Spinal cord (tissue), 10 donors: ENCODE measurements around the gene SDR9C7. TPM values are rescaled to one million over a fixed set of nuclear protein-coding genes. Genes with fewer than 3 reads are reported as not detected.
"Not testable (repeated sequence)": the region's sequence is repeated elsewhere in the genome, so short reads cannot be mapped to it uniquely, and the experiment has no call there.

ENCODE experiments used
- DNase-seq, 6 donors: peaks; one replicate each; pipeline versions ENCODE4 v3.0.0 to v3.0.0-alpha.2; 2013 to 2015; ENCODE audit warnings: low spot score in 6 of 6, low read depth in 4 of 6
- H3K27ac ChIP-seq: one replicate; pipeline ENCODE4 v1.5.1; 2013; ENCODE audit warnings: low read depth, low read length, control low read depth
- H3K27me3 ChIP-seq: one replicate; pipeline ENCODE4 v1.6.1; 2013; ENCODE audit warnings: low read length; ENCODE audit not compliant: control insufficient read depth, insufficient read depth
- H3K36me3 ChIP-seq: one replicate; pipeline ENCODE4 v1.6.1; 2013; ENCODE audit warnings: low read length; ENCODE audit not compliant: control insufficient read depth, insufficient read depth
- H3K4me1 ChIP-seq: one replicate; pipeline ENCODE4 v1.6.1; 2013; ENCODE audit warnings: low read length; ENCODE audit not compliant: control insufficient read depth, insufficient read depth
- H3K4me3 ChIP-seq: one replicate; pipeline ENCODE4 v1.5.1; 2013; ENCODE audit warnings: low read depth, low read length, control low read depth
- H3K9me3 ChIP-seq: one replicate; pipeline ENCODE4 v1.6.1; 2013; ENCODE audit warnings: low read length; ENCODE audit not compliant: control insufficient read depth, insufficient read depth
- WGBS: methylation state at CpG from one replicate; pipeline ENCODE4 v1.1.5; 2013; ENCODE audit warnings: missing lambda C conversion rate; ENCODE audit not compliant: insufficient coverage; 5-methylcytosine and 5-hydroxymethylcytosine counted together
- polyA plus RNA-seq, 2 donors: library from polyadenylated mRNA; unstranded; fragments of 120-200 nt; gene quantifications; one replicate each; pipeline ENCODE4 v1.2.1, GENCODE V29; 2013; ENCODE audit not compliant: insufficient read length in 2 of 2
- total RNA-seq, 2 donors: library from RNA; depleted of rRNA in 1 of 2; stranded (reverse); fragments of 120-200 nt in 1 of 2; fragments of >200 nt in 1 of 2; gene quantifications; one replicate each; pipeline versions ENCODE4 v1.2.3 to v1.2.4, GENCODE V29; 2013 to 2014
- donor health status: healthy.

The SDR9C7 gene
- total and polyA plus RNA-seq, 4 donors = 0.20 to 0.27 TPM; not detected in 2

DNA sequence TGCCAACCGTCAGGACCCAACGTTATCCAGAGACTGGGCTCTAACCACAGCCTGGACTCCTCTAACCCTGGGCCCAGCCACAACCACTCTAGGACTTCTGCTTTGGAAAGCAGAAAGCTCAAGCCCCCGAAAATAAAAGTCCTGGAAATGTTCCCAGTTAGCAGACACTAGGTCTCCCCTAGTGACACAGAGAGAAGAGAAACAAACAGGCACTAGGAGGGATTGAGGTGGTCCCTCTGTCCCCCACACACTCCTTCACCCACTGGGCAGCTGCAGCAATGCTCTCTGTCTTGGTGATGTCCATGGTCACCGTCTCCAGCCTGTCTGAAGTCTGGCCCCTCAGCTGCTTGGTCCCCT lies 6.7 kb upstream of the SDR9C7 start:
- H3K4me3 ChIP-seq, H3K9me3 ChIP-seq, DNase-seq, H3K27me3 ChIP-seq, H3K4me1 ChIP-seq, H3K27ac ChIP-seq, H3K36me3 ChIP-seq: not testable (repeated sequence)
- no CpG with 5 or more reads among the region's 4 CpGs for WGBS

DNA sequence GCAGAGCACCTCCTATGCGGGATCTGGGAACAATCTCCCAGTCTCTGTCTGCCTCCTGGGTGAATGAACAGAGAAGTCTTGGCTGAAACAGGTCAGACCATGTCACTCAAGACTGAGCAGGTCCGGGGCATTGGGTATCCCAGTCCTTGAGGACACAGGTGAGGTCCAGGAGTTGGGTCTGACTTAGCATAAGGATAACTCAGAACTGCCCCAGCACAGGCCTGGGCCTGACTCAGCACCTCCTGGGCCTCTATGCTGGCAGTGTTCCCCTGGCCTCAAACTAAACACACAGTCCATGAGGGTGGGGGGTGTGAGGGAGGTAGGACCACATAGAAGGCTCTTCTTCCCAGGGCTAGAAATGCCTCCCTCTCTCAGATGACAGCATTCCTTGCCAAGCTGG lies 1.5 kb upstream of the SDR9C7 start:
- no peaks in the 10 kb centered on the region for H3K27me3 ChIP-seq
- H3K27ac ChIP-seq = no peak overlapping the region
- peaks cover 3% of the 10 kb centered on the region for H3K4me1 ChIP-seq
- H3K36me3 ChIP-seq = no peaks in the 10 kb centered on the region
- 100% methylated on average over 1 of the region's 2 CpGs for WGBS
- DNase-seq = no peak
- no peak overlapping the region for H3K4me3 ChIP-seq
- no peaks in the 10 kb centered on the region for H3K9me3 ChIP-seq

DNA sequence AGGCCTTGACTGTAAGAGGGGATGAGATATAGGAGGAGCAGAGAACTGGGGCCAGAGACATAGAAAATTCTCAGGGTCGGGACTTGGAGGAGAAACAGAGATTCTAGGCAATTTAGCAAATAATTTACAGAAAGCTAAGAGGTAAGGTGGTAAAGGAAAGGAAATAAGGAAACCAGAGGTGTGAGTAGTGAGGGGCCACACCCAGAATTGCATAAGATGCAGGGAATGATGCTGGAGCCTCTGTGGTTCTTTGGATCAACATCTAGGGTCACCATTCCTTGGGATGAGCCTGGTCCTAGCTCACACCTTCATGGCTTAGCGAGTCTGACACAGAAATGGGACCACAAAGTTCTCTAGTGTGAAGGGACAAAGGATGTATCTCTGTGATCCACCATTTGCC lies 949 bp upstream of the SDR9C7 start:
- Histone ChIP-seq H3K27ac (no peak overlapping the region), H3K36me3 (no peaks in the 10 kb centered on the region), H3K4me1 (peaks cover 3% of the 10 kb centered on the region), H3K27me3 (no peaks in the 10 kb centered on the region), H3K4me3 (no peak overlapping the region), H3K9me3 (no peaks in the 10 kb centered on the region)
- WGBS = 63% methylated on average over 2 of the region's 2 CpGs
- DNase-seq = no peak

DNA sequence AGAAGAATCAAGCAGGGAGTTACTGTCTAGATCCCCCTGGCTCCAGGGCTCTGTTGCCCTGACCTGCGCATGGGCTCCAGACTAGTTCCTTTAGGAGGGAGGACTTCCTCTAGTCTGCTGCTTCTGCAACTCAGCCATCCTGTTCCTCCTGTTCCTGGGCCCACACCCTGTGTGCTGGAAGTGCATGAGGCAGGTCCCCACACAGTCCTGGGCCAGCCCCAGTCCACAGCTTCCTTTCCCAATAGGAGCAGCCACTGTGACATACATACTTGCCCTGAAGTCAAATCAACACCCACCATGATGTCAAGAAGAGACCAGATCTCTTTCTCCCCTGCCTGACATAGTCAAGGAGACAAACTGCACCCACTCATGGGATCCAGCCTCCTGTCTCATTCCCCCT lies 1.3 kb downstream of the SDR9C7 start:
- peaks cover 3% of the 10 kb centered on the region for H3K4me1 ChIP-seq
- no peaks in the 10 kb centered on the region for H3K27me3 ChIP-seq
- 90% methylated on average over 1 of the region's 1 CpG for WGBS
- no peak overlapping the region for H3K27ac ChIP-seq
- H3K9me3 ChIP-seq = no peaks in the 10 kb centered on the region
- H3K4me3 ChIP-seq = no peak overlapping the region
- H3K36me3 ChIP-seq = no peaks in the 10 kb centered on the region
- DNase-seq = no peak

DNA sequence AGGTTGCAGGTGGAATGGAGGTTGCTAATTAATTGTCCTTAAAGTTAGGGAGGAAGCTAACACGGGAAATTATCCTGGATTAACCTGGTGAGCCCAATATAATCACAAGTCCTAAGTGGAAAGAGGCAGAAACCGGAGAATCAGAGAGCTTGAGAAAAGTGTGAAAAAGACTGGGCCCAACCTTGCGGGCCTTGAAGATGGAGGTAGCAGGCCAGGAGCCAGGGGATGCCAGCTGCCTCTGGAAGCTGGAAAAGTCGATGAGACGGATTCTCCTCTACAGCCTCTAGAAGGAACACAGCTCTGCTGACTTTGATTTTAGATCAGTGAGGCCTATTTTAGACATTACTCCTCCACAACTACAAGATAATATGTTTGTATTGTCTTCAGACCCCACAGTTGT lies 2.1 kb downstream of the SDR9C7 start:
- no peaks in the 10 kb centered on the region for H3K9me3 ChIP-seq
- no peak for DNase-seq
- no peaks in the 10 kb centered on the region for H3K36me3 ChIP-seq
- no peak overlapping the region for H3K4me3 ChIP-seq
- WGBS = 44% methylated on average over 2 of the region's 5 CpGs
- H3K27ac ChIP-seq = no peak overlapping the region
- peaks cover 3% of the 10 kb centered on the region for H3K4me1 ChIP-seq
- H3K27me3 ChIP-seq = no peaks in the 10 kb centered on the region

DNA sequence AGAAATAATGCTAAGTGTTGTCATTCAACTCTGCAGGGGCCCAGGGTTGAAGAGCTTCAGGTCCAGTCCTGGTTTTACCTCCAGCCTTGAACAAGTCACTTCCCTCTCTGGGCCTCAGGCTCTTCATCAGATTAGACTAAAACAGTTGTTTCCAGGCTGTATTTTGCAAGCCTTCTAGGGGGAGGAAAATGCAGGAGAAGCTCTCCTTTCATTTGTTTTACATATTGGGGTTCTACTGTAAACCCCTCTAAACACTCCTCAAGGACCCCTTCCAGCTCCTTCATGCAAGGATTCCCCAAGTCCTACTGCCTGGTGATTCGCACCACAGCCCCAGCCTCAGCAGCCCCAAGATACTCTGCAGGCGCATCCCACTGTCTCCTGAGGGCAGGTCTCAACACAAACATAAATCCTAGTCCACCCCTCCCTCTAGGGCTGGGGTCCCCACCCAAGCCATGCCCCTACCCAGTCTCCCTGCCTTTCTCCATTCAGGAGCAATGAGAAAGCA lies 2.7 kb downstream of the SDR9C7 start:
- Histone ChIP-seq H3K36me3 (no peaks in the 10 kb centered on the region), H3K4me3 (no peak overlapping the region), H3K27ac (no peak overlapping the region), H3K27me3 (no peaks in the 10 kb centered on the region), H3K9me3 (no peaks in the 10 kb centered on the region), H3K4me1 (peaks cover 3% of the 10 kb centered on the region)
- WGBS = 61% methylated on average over 2 of the region's 2 CpGs
- peak in 2 of 6 donors; percentile 27 to 35 for DNase-seq

DNA sequence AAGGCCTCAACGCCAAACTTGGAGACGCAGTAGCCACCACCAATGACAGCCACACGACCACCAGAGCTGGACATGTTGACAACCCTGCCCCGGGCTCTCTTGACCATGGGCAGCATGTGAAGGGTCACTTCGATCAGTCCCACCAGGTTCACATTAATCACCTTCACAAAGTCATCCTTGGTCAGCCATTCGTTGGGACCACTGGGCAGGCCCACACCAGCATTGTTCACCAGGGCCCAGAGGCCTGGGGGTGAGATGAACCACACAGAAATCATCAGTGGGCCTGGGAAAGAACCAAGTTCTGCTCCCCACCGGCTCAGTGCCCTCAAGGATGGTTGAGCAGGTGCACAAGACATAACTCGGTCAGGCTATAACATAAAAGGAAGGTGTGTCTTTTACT lies 4.0 kb downstream of the SDR9C7 start:
- DNase-seq = no peak
- Histone ChIP-seq H3K4me3 (no peak overlapping the region), H3K27me3 (no peaks in the 10 kb centered on the region), H3K36me3 (no peaks in the 10 kb centered on the region), H3K4me1 (peaks cover 3% of the 10 kb centered on the region), H3K9me3 (no peaks in the 10 kb centered on the region), H3K27ac (no peak overlapping the region)
- WGBS = 94% methylated on average over 7 of the region's 8 CpGs

DNA sequence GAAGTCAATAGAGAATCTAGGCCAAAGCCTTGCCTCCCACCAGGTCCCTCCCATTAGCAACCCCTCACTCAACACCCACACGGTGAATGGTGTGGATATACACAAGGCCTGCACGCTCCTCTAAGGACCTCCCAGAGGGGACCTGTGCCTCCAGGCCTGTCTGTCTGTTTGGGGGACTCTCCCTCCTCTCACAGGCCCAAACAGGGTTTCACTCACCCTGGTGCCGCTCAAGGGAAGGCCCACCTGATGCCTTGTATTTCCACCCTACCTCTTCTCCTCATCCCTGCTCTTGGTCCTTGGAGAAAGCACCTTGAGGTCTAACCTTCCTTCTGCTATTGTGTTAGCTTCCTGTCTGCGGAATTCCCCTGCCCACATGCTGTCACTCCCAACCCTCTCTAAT lies 4.4 kb downstream of the SDR9C7 start:
- no peak for DNase-seq
- Histone ChIP-seq H3K36me3 (no peaks in the 10 kb centered on the region), H3K27me3 (no peaks in the 10 kb centered on the region), H3K4me3 (no peak overlapping the region), H3K4me1 (peaks cover 3% of the 10 kb centered on the region), H3K9me3 (no peaks in the 10 kb centered on the region), H3K27ac (no peak overlapping the region)
- WGBS = 81% methylated on average over 4 of the region's 4 CpGs

DNA sequence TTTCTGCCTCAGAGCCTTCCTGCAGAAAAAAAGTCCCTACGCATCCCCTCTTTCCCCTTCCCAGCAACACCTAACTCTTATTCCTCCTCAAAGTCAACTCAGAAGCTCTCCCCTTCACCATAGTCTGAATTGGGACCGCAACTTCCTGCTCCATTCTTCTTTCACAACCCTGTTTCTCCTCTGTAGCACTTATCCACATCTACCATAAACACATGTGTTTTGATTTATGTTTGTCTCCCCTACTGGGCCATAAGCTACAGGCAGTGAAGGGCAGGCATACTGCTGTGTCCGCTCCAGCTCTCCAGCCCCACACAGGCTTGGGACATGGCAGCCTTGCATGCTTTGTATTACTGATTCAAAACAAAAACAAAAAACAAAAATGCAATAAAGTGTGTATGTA lies 5.9 kb downstream of the SDR9C7 start:
- Histone ChIP-seq H3K27me3 (no peaks in the 10 kb centered on the region), H3K4me1 (peaks cover 3% of the 10 kb centered on the region), H3K4me3 (no peak overlapping the region), H3K27ac (no peak overlapping the region), H3K9me3 (no peaks in the 10 kb centered on the region), H3K36me3 (no peaks in the 10 kb centered on the region)
- no peak for DNase-seq
- 35% methylated on average over 2 of the region's 3 CpGs for WGBS

DNA sequence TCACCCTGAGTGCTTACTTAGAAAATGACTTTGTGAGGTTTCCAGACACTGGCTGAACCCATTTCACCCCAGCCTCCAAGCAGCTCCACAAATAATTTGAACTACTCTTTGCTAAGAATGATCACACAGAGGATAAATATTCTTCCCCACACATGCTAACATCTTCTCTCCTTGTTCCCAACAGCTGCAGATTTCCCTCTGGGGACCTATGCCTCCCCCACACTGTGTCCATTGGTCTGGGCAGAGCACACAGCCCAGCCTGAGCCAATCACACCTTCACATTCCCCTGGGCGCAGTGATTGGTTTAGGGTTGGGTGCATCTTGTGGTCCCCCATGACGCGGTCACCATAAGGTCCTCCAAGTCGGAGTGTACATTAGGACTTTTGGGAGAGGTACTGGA lies 6.9 kb downstream of the SDR9C7 start:
- no peak overlapping the region for H3K4me3 ChIP-seq
- H3K27ac ChIP-seq = no peak overlapping the region
- no peaks in the 10 kb centered on the region for H3K9me3 ChIP-seq
- WGBS = no CpG with 5 or more reads among the region's 4 CpGs
- H3K36me3 ChIP-seq = no peaks in the 10 kb centered on the region
- no peaks in the 10 kb centered on the region for H3K27me3 ChIP-seq
- DNase-seq = no peak
- H3K4me1 ChIP-seq = peaks cover 3% of the 10 kb centered on the region
